ENCODE results near the gene CHTF18. TPM values are rescaled to one million over a fixed set of nuclear protein-coding genes. Genes with fewer than 3 reads are reported as not detected.

Gene CHTF18
- total RNA-seq, 1 donor from 2014 or later = 19.9 TPM

DNA sequence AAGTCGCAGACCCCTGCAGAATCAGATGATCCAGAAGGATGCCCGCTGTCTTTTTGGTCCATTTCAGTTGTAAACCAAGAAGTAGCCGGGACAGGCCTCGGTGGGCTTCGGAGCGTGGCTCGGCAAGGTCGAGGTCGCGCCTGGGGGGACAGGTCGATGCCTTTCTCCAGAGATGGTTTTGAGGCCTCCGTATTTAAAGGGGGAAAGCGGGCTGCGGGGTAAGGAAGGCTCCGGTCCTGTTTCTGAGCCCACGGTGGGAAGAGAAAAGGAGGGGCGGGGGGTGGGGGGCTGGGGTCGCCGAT, 19.6 kb downstream of the CHTF18 start:
- Histone ChIP-seq H3K4me1 (peaks cover 12 to 14% of the 10 kb centered on the region in 2 donors), H3K9me3 (no peaks in the 10 kb centered on the region), H3K36me3 (no peaks in the 10 kb centered on the region), H3K27ac (peak overlapping the region in 1 of 2 donors; percentile 87), H3K27me3 (no peaks in the 10 kb centered on the region), H3K4me3 (peak overlapping the region; percentile 66 to 99)
- intact Hi-C loops (cut with DNase I) = no loop called here
- TF ChIP-seq, protein P1, sequence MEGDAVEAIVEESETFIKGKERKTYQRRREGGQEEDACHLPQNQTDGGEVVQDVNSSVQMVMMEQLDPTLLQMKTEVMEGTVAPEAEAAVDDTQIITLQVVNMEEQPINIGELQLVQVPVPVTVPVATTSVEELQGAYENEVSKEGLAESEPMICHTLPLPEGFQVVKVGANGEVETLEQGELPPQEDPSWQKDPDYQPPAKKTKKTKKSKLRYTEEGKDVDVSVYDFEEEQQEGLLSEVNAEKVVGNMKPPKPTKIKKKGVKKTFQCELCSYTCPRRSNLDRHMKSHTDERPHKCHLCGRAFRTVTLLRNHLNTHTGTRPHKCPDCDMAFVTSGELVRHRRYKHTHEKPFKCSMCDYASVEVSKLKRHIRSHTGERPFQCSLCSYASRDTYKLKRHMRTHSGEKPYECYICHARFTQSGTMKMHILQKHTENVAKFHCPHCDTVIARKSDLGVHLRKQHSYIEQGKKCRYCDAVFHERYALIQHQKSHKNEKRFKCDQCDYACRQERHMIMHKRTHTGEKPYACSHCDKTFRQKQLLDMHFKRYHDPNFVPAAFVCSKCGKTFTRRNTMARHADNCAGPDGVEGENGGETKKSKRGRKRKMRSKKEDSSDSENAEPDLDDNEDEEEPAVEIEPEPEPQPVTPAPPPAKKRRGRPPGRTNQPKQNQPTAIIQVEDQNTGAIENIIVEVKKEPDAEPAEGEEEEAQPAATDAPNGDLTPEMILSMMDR (IDR thresholded peaks at IDR 0.05) = no peak
- DNase-seq (ENCODE audit: low spot score in 2 of 2) = no peak

DNA sequence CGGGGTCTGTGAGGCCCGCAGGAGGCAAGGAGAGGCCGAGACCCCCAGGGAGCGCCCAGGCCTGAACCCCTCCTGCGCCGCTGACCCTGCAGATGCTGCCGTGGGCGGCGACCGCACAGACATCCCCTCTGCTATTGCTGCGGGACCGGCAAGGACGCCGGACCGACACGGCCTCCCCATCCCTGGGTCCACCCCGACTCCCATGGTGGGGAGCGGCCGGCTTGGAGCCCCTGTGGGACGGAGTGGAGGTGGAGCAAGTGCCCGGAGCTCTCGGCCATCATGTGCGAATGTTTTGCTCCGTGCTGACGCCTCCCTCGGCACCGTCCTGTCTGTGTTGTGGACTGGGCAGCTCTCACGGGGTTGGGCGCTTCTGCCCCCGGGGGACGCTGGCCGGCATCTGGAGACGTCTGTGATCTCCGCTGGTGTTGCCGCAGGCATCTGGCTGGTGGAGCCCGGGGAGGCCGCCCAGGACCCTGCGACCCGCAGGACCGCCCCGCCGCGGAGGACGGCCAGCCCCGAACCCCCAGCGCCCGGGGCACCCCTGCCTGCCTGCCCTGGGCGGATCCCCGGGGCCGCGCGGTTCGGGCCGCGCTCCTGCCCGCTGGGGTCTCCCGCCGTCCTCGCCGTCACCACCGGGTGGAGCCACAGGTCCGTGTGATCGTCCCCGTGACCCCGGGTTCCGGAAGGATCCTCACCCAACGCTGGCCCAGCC, 24.9 kb downstream of the CHTF18 start:
- peaks cover 6% of the 10 kb centered on the region for H3K27me3 ChIP-seq
- H3K36me3 ChIP-seq = no peaks in the 10 kb centered on the region
- H3K9me3 ChIP-seq = no peaks in the 10 kb centered on the region
- TF ChIP-seq, protein P1 (IDR thresholded peaks at IDR 0.05) = peak in 2 of 3 experiments; percentile 38 to 47
- peaks cover 1 to 3% of the 10 kb centered on the region in 2 donors for H3K4me1 ChIP-seq
- no peak for DNase-seq (ENCODE audit: low spot score in 2 of 2)
- H3K4me3 ChIP-seq = peak overlapping the region in 1 of 2 donors; percentile 26
- no peak overlapping the region for H3K27ac ChIP-seq
- intact Hi-C loops (cut with DNase I) = loop anchor here (5.0 kb wide), 1 partner anchor 239 kb away; no protein-coding TSS in a partner anchor

DNA sequence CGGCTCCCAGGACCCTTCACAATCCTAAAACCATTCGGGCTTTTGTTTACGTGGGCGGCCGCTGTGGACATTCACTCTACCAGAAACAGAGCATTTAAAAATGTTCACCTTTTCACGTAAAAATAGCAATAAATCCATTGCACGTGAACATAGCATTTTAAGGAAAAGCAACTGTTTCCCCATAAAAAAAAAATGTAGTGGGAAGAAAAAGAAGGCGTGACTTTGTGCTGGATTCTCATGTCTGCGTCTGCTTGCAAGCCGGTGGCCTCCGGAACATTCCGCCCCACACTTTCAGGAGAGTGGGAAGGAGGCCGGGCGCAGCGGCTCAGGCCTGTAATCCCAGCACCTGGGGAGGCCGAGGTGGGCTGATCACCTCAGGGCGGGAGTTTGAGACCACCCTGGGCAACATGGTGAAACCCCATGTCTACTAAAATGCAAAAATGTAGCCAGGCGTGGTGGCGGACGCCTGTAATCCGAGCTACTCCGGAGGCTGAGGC, 25.5 kb downstream of the CHTF18 start:
- TF ChIP-seq, protein P1 (IDR thresholded peaks at IDR 0.05) = no peak
- Histone ChIP-seq H3K36me3 (no peaks in the 10 kb centered on the region), H3K27ac (no peak overlapping the region), H3K4me1 (no peaks in the 10 kb centered on the region), H3K9me3 (no peaks in the 10 kb centered on the region), H3K4me3 (no peak overlapping the region), H3K27me3 (peaks cover 6% of the 10 kb centered on the region)
- no peak for DNase-seq (ENCODE audit: low spot score in 2 of 2)
- intact Hi-C loops (cut with DNase I) = loop anchor here (5.0 kb wide), 1 partner anchor 238 kb away; no protein-coding TSS in a partner anchor

DNA sequence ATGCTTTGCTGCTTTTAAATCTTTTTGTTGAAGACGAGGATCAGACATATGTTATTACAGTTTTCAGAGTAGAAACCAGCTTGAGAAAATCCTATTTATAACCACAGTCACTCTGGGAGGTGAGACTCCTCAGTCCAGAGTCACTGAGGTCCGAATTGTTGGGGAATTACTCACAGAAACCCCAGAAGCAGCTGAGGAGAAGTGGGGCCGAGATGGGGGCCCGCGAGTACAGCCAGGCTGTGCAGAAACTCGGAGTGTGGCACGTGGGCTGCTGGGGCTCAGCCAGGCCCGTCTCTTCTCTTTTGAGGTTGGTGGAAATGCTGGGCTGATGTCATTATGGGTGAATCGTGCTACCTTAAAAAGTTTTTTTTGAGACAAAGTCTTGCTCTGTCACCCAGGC, 26.6 kb downstream of the CHTF18 start:
- peaks cover 6% of the 10 kb centered on the region for H3K27me3 ChIP-seq
- H3K27ac ChIP-seq = no peak overlapping the region
- H3K4me1 ChIP-seq = no peaks in the 10 kb centered on the region
- DNase-seq (ENCODE audit: low spot score in 2 of 2) = no peak
- no peaks in the 10 kb centered on the region for H3K9me3 ChIP-seq
- H3K4me3 ChIP-seq = no peak overlapping the region
- intact Hi-C loops (cut with DNase I) = loop anchor here (5.0 kb wide), 1 partner anchor 237 kb away; no protein-coding TSS in a partner anchor
- TF ChIP-seq, protein P1 (IDR thresholded peaks at IDR 0.05) = no peak
- no peaks in the 10 kb centered on the region for H3K36me3 ChIP-seq

DNA sequence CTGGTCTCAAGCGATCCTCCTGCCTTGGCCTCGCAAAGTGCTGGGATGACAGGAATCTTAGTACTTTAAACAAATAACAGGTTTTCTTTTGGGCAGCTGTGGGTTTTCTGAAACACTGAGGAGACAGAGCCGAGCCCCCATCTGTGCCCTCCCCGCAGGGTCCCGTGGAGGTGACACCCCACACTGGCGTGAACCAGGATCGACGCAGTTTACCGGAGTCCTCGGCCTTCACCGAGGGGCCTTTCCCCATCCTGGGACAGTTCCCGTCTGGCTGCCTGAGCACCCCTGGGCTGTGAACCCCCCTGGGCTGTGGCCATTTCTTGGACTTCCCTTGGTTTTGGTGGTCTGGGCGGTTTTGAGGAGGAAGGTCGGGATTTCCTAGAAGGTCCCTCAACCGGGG, 27.4 kb downstream of the CHTF18 start:
- no peak overlapping the region for H3K27ac ChIP-seq
- H3K27me3 ChIP-seq = peaks cover 6% of the 10 kb centered on the region
- no peak overlapping the region for H3K4me3 ChIP-seq
- no peaks in the 10 kb centered on the region for H3K4me1 ChIP-seq
- no peak for DNase-seq (ENCODE audit: low spot score in 2 of 2)
- TF ChIP-seq, protein P1 (IDR thresholded peaks at IDR 0.05) = no peak
- H3K36me3 ChIP-seq = no peaks in the 10 kb centered on the region
- intact Hi-C loops (cut with DNase I) = no loop called here
- H3K9me3 ChIP-seq = no peaks in the 10 kb centered on the region
